ENCODE data around the gene AOX1.
"Not testable (repeated sequence)": the region's sequence is repeated elsewhere in the genome, so short reads cannot be mapped to it uniquely, and the experiment has no call there.

The AOX1 gene

GRCh38 chr2:200627110-200627770 lies 41.4 kb downstream of the AOX1 start:
- DNase-seq (ENCODE audit: low spot score): no peak

DNA sequence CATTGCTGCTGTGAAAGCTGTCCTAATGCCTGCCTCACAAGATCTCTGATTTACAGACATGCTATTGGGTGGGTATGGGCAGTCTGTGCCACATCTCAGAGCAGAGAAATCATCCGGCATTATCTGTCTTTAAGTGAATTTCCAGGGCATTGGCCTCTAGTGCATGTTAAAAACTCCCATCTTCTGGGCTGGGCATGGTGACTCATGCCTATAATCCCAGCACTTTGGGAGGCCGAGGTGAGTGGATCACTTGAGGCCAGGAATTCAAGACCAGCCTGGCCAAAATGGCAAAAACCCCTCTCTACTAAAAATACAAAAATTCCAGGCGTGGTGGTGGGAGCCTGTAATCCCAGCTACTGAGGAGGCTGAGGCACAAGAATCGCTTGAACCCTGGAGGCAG lies 42.6 kb downstream of the AOX1 start:
- not testable (repeated sequence) for DNase-seq (ENCODE audit: low spot score)

GRCh38 chr2:200631287-200631686 lies 45.5 kb downstream of the AOX1 start:
- DNase-seq (ENCODE audit: low spot score): no peak

GRCh38 chr2:200634231-200634964 lies 48.6 kb downstream of the AOX1 start:
- DNase-seq (ENCODE audit: low spot score): no peak

GRCh38 chr2:200635251-200635650 lies 49.4 kb downstream of the AOX1 start:
- DNase-seq (ENCODE audit: low spot score): no peak

GRCh38 chr2:200637901-200638300 lies 52.1 kb downstream of the AOX1 start:
- no peak for DNase-seq (ENCODE audit: low spot score)

- DNase-seq (ENCODE audit: low spot score): no peak
Observed at GRCh38 chr2:200640176-200640575, 54.4 kb downstream of the AOX1 start.

DNA sequence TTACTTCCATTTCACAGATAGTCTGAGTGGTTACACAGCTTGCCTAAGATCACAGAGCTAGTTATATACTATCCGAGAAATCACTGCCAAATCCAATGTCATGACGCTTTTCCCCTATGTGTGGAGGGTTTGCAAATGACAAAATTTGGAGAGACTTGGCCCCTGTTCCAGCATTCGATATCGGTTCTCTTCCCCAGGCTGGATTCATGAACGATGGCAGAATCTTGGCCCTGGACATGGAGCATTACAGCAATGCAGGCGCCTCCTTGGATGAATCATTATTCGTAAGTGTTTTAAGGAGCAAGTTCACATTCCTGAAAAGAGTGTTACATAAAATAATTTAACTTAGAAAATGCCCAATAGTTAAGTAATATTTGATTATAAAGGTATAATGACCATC lies 55.1 kb downstream of the AOX1 start:
- no peak for DNase-seq (ENCODE audit: low spot score)

DNA sequence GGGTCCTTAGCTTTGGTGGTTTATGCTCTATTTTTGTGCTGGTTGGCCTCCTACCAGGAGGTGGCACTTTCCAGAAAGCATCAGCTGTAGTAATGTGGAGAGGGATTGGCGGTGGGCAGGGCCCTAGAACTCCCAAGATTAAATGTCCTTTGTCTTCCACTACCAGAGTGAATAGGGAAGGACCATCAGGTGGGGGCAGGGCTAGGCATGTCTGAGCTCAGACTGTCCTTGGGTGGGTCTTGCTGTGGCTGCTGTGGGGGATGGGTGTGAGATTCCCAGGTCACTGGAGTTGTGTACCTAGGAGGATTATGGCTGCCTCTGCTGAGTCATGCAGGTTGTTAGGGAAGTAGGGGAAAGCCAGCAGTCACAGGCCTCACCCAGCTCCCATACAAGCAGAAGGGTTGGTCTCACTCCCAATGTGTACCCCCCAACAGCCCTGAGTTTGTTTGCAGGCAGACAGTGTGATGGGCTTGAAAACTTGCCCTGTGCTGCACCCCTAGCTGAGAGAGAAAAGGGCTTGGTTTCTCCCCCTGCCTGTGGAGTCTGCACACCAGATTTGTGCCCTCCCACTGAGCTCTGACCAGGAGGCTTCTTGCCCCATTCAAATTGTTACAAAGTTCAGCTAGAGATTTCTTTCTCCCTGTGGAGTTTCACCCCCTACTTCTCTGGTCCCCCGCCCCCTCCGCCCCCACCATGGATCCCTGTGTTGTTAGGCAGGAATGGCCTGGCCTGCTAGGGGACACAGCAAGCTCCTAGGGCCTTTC lies 62.9 kb downstream of the AOX1 start:
- not testable (repeated sequence) for DNase-seq (ENCODE audit: low spot score)

DNA sequence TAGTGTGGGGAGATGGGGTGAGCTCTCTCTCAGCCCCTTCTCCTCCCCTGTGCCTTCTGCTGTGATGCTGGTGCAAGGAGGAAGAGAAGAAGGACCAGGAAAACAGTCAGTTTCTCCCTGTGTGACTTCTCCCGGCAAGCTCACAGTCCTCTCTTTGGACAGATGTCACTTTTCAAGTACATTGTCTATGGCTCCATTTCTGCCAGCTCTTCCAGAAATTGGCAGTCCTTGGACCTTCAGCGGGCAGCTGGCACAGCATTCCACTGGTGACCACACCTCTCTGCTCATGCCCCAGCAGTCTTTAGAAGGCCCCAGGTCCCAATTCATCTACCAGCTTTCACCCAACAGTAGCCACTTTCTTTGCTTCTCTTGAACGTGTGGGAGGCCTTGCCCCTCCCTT lies 63.9 kb downstream of the AOX1 start:
- DNase-seq (ENCODE audit: low spot score): no peak

DNA sequence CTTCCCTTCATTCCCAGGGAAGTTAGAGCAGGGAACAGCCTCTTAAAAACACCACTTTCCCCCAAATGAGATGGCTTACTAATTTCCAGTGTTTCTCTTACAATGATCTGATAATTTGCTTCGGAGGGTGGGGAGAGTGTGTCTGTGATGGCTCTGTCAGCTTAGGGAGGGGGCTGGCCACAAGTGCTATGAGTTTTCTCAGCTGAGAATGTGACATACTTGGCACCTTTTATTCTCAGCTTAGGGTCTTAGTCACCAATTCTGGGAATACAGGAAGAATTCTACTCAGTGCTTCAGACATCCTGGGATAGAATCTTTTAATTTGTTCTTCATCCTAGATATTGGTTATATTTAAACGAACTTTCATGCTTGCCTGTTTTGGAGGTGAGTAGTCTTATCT lies 64.4 kb downstream of the AOX1 start:
- DNase-seq (ENCODE audit: low spot score): no peak

GRCh38 chr2:200652158-200652557 lies 66.3 kb downstream of the AOX1 start:
- DNase-seq (ENCODE audit: low spot score): no peak

DNA sequence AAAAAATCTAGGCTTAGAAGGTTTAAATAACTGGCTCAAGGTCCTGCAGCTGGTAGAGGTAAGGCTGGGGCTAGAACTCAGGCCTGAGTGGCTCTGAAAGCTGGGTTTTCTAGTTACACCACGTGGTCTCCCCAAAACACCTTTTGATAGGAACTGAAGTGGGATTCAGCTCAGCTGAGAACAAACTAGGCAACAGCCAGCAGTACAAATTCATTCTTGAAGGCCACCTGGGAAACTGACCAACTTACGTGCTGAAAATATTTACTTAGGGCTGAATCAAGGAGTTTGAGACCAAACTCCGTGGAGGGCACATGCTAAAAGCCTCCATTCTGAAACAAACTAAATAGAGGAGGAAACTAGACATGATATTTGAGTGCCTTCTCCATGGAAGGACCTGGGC lies 67.2 kb downstream of the AOX1 start:
- no peak for DNase-seq (ENCODE audit: low spot score)

GRCh38 chr2:200654823-200655222 lies 69.0 kb downstream of the AOX1 start:
- no peak for DNase-seq (ENCODE audit: low spot score)

GRCh38 chr2:200655918-200656580 lies 70.2 kb downstream of the AOX1 start:
- DNase-seq (ENCODE audit: low spot score): no peak

GRCh38 chr2:200658278-200658864 lies 72.6 kb downstream of the AOX1 start:
- DNase-seq (ENCODE audit: low spot score): no peak

GRCh38 chr2:200659410-200659809 lies 73.6 kb downstream of the AOX1 start:
- DNase-seq (ENCODE audit: low spot score): no peak

- no peak for DNase-seq (ENCODE audit: low spot score)
Observed at GRCh38 chr2:200661477-200661876, 75.7 kb downstream of the AOX1 start.

DNA sequence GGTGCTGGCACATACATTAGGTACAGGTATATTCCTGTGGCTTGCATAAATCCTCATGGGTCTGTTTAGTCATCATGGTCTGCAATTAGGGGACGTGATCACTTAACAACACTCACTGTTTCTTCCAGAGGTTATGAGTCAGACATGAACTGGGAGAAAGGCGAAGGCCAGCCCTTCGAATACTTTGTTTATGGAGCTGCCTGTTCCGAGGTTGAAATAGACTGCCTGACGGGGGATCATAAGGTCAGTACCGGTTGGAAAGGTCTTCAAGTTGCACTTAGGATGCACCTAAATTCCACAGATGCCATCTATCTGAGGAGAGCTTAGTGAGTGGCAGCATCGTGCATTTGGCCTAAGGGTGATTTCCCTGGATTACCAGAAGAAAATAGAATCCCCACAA lies 76.9 kb downstream of the AOX1 start:
- DNase-seq (ENCODE audit: low spot score): no peak

- DNase-seq (ENCODE audit: low spot score): no peak
Observed at GRCh38 chr2:200664770-200665494, 79.1 kb downstream of the AOX1 start.

GRCh38 chr2:200665626-200666453 lies 80.0 kb downstream of the AOX1 start:
- no peak for DNase-seq (ENCODE audit: low spot score)
